Epithelial cell of alveolus of lung (primary cell): ENCODE data around the gene PON3. TPM values are rescaled to one million over a fixed set of nuclear protein-coding genes. Genes with fewer than 3 reads are reported as not detected.

Source experiments
- total RNA-seq: library from RNA; depleted of rRNA; stranded (reverse); fragments of >200 nt; gene quantifications from 2 replicates; pipeline ENCODE4 v1.2.1, GENCODE V29; 2015

The PON3 gene
- total RNA-seq = 0.13 TPM in 1 of 2 replicates, not detected in the other

GRCh38 chr7:95396136-95397032 lies at the start of gene PON3:
Gene PON3 (minus strand): TSS chr7:95396375. CDS start chr7:95396350, 25 bp downstream.

GRCh38 chr7:95434557-95435421 lies 38.6 kb upstream of the PON3 start, which contains the start of gene PON2:
Gene PON2 (minus strand): TSS chr7:95435028. CDS start chr7:95434951, 77 bp downstream.

GRCh38 chr7:95324431-95324830 lies 71.7 kb downstream of the PON3 start, which contains the start of gene PON1:
Gene PON1 (minus strand): TSS chr7:95324532. CDS start chr7:95324475, 57 bp downstream.

Other genes with a start within 250 kb of the PON3 start
- not detected in 2 replicates for gene PON1, start 71.8 kb downstream of the PON3 start, total RNA-seq
- gene PON2, start 38.7 kb upstream of the PON3 start, total RNA-seq = 64.5 and 78.0 TPM in 2 replicates
- not detected in 2 replicates for gene ASB4, start 89.6 kb upstream of the PON3 start, total RNA-seq
- gene PDK4, start 200.1 kb upstream of the PON3 start, total RNA-seq = 1.2 and 93.7 TPM in 2 replicates